Natural killer cell treated with Interleukin-12 subunit alpha and Interleukin-12 subunit beta and Interleukin-15 and Interleukin-18, amount 100 ng/mL, for 72 hours (primary cell): ENCODE data around the gene OTOL1. TPM values are rescaled to one million over a fixed set of nuclear protein-coding genes. Genes with fewer than 3 reads are reported as not detected.
"Not testable (repeated sequence)": the region's sequence is repeated elsewhere in the genome, so short reads cannot be mapped to it uniquely, and the experiment has no call there.

Experiments used
- ATAC-seq, 2 donors: fragments of 150-1000 bp; cut with Tn5 transposase in 1 of 2; sonication (Bioruptor Pico), chemical (Tn5 transposase) in 1 of 2; 2 replicates each; pipeline ENCODE4 v1.10.0; 2021
- DNase-seq: peaks from one replicate; pipeline ENCODE4 v3.0.0; 2022; ENCODE audit warnings: low spot score
- H3K27ac Mint-ChIP-seq, 2 donors: 1 replicate in 1 of 2; 2 replicates in 1 of 2; pipeline ENCODE4 v1.8.0; 2022; ENCODE audit warnings: mixed read lengths in 2 of 2, mild to moderate bottlenecking in 1 of 2, moderate library complexity in 1 of 2
- H3K27me3 Mint-ChIP-seq, 2 donors: 1 replicate in 1 of 2; 2 replicates in 1 of 2; pipeline ENCODE4 v1.8.0; 2022; ENCODE audit warnings: mixed read lengths in 2 of 2
- H3K36me3 Mint-ChIP-seq: one replicate; pipeline ENCODE4 v1.8.0; 2022; ENCODE audit warnings: mixed read lengths
- H3K4me1 Mint-ChIP-seq, 2 donors: 1 replicate in 1 of 2; 2 replicates in 1 of 2; pipeline ENCODE4 v1.8.0; 2022; ENCODE audit warnings: low read depth in 2 of 2, mixed read lengths in 2 of 2, mild to moderate bottlenecking in 1 of 2
- H3K4me3 Mint-ChIP-seq: one replicate; pipeline ENCODE4 v1.8.0; 2022; ENCODE audit warnings: mixed read lengths
- H3K9me3 Mint-ChIP-seq: 2 replicates; pipeline ENCODE4 v1.8.0; 2022; ENCODE audit warnings: mixed read lengths
- total RNA-seq, 2 donors: library from RNA; stranded (reverse); gene quantifications; one replicate each; pipeline ENCODE4 v1.2.3, GENCODE V29; 2022

Gene OTOL1
- not detected for total RNA-seq

DNA sequence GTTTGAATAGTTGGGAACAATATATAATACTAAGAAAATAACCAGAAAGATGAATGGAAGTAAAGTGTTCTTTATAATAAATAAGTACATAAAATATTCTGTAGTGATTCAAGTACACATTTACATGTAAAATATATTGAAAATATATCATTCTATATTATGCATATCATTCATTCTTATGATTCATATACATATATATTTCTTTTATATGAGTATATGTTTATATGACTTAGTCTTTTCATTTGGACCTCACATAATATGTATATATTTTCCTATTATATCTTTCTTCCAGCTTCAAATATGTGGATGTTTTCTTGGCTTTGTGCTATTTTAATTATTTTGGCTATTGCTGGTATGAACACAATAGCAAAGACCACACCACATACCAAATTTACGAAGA lies at the start of gene OTOL1:
OTOL1 (plus strand) TSS at position 301 of the 400 bp plus-strand sequence; CDS start at position 301, 0 bp downstream.
- no peak within 1 kb of the TSS for H3K4me3 Mint-ChIP-seq
- H3K9me3 Mint-ChIP-seq: no peaks in the 10 kb centered on the region
- no peaks in the 10 kb centered on the region for H3K36me3 Mint-ChIP-seq
- no peak for DNase-seq
- H3K27me3 Mint-ChIP-seq: peaks cover 3 to 12% of the 10 kb centered on the region in 2 donors
- H3K27ac Mint-ChIP-seq: no peak within 1 kb of the TSS
- ATAC-seq: no peak
- H3K4me1 Mint-ChIP-seq: no peaks in the 10 kb centered on the region

- Mint-ChIP-seq H3K27ac (no peak overlapping the region), H3K4me1 (no peaks in the 10 kb centered on the region), H3K4me3 (no peak overlapping the region), H3K27me3 (peaks cover 15 to 22% of the 10 kb centered on the region in 2 donors), H3K9me3 (no peaks in the 10 kb centered on the region), H3K36me3 (no peaks in the 10 kb centered on the region)
- DNase-seq (no peak), ATAC-seq (no peak)
These were observed 46.8 kb upstream of the OTOL1 start for GRCh38 chr3:161449785-161450184.

GRCh38 chr3:161452179-161452578 lies 44.4 kb upstream of the OTOL1 start:
- DNase-seq: no peak
- Mint-ChIP-seq H3K27ac (no peak overlapping the region), H3K27me3 (peaks cover 6 to 23% of the 10 kb centered on the region in 2 donors), H3K4me3 (no peak overlapping the region), H3K4me1 (no peaks in the 10 kb centered on the region), H3K36me3 (no peaks in the 10 kb centered on the region), H3K9me3 (no peaks in the 10 kb centered on the region)
- ATAC-seq: no peak

GRCh38 chr3:161454615-161455014 lies 42.0 kb upstream of the OTOL1 start:
- no peak overlapping the region for H3K27ac Mint-ChIP-seq
- ATAC-seq: no peak
- DNase-seq: no peak
- H3K27me3 Mint-ChIP-seq: peaks cover 12 to 23% of the 10 kb centered on the region in 2 donors
- H3K4me3 Mint-ChIP-seq: no peak overlapping the region
- no peaks in the 10 kb centered on the region for H3K4me1 Mint-ChIP-seq
- no peaks in the 10 kb centered on the region for H3K36me3 Mint-ChIP-seq
- H3K9me3 Mint-ChIP-seq: no peaks in the 10 kb centered on the region

DNA sequence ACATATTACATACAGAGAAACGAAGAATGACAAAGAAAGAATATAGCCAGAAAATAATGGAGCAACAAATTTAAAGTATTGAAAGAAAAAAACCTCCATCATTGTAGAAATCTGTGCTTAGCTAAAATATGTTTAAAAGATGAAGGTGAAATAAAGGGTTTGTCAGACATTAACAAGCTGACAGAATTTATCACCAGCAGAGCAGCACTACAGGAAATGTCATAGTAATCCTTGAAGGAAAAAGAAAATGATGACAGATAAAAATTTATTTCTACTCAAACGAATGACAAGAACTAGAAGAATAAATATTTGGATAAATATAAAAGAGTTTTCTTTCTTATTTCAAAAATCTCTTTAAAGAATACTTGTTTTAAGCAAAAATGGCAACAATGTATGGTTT lies 40.6 kb upstream of the OTOL1 start:
- Mint-ChIP-seq H3K36me3 (no peaks in the 10 kb centered on the region), H3K4me3 (no peak overlapping the region), H3K27ac (no peak overlapping the region), H3K9me3 (no peaks in the 10 kb centered on the region), H3K27me3 (peaks cover 12 to 23% of the 10 kb centered on the region in 2 donors), H3K4me1 (no peaks in the 10 kb centered on the region)
- DNase-seq (no peak), ATAC-seq (no peak)

DNA sequence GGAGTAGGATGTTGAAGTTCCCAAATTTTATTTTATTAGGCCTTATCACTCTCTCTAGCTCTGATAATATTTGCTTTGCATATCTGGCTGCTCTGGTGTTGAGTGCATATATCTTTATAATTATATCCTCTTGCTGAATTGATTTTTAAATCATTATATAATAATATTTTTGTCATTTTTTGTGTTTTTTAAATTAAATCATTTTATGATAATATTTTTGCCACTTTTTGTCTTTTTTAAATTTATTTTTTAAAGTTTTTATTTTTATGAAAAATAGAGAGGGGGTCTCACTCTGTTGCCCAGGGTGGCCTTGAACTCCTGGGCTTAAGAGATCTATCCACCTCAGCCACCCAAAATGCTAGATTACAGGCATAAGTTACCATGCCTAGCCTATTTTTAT lies 34.5 kb upstream of the OTOL1 start:
- Mint-ChIP-seq H3K36me3 (peaks cover 8% of the 10 kb centered on the region), H3K27me3 (peaks cover 0 to 6% of the 10 kb centered on the region in 2 donors), H3K9me3 (peaks cover 5% of the 10 kb centered on the region), H3K27ac (no peak overlapping the region), H3K4me1 (no peaks in the 10 kb centered on the region), H3K4me3 (no peak overlapping the region)
- DNase-seq (no peak), ATAC-seq (no peak)

- Mint-ChIP-seq H3K27me3 (peaks cover 12% of the 10 kb centered on the region in 2 donors), H3K4me3 (no peak overlapping the region), H3K9me3 (no peaks in the 10 kb centered on the region), H3K36me3 (no peaks in the 10 kb centered on the region), H3K27ac (no peak overlapping the region), H3K4me1 (no peaks in the 10 kb centered on the region)
- DNase-seq (no peak), ATAC-seq (no peak)
These were observed 25.4 kb upstream of the OTOL1 start for GRCh38 chr3:161471211-161471610.

DNA sequence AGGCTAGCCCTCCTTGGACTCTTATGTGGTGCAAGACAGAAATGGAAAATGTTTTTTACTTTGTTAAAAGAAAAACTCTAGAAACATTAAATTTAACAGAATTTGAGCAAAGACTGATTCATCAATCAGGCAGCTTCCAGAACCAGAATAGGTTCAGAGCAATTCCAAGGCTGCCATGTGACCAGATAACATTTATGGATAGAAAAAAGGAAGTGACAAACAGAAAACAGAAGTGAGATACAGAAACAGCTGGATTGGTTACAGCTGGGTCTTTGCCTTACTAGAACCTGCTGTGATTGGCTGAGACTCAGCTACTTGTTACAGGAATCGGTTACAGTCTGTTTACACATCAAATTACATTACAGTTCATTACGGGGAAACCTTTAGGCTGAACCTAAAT lies 22.5 kb upstream of the OTOL1 start:
- Mint-ChIP-seq H3K36me3 (no peaks in the 10 kb centered on the region), H3K9me3 (no peaks in the 10 kb centered on the region), H3K27ac (no peak overlapping the region), H3K27me3 (peaks cover 12% of the 10 kb centered on the region in 2 donors), H3K4me1 (no peaks in the 10 kb centered on the region), H3K4me3 (no peak overlapping the region)
- no peak for ATAC-seq
- no peak for DNase-seq

GRCh38 chr3:161474741-161475140 lies 21.9 kb upstream of the OTOL1 start:
- no peaks in the 10 kb centered on the region for H3K9me3 Mint-ChIP-seq
- ATAC-seq: no peak
- no peak overlapping the region for H3K27ac Mint-ChIP-seq
- H3K4me1 Mint-ChIP-seq: no peaks in the 10 kb centered on the region
- H3K4me3 Mint-ChIP-seq: no peak overlapping the region
- DNase-seq: no peak
- H3K36me3 Mint-ChIP-seq: no peaks in the 10 kb centered on the region
- H3K27me3 Mint-ChIP-seq: peaks cover 12 to 15% of the 10 kb centered on the region in 2 donors

GRCh38 chr3:161475206-161475605 lies 21.4 kb upstream of the OTOL1 start:
- no peaks in the 10 kb centered on the region for H3K4me1 Mint-ChIP-seq

DNA sequence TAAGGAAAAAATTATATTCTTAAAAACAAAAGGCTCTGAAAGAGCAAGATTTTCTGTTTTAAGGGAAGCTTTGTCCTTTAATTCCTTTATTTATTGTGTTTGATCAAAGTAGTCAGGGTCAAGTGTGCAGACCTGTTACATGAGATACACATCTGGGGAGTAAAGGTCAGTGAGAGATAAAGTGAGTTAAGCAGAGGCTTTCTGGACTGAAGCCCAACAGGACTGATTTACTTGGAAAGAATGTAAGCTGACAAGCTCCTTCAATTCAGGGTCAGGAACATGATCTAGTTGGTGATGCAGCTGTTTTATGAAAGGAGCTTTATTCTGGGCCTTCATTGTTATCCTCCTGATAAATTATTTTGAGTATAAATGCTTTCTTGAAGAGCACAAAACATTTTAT lies 20.7 kb upstream of the OTOL1 start:
- no peaks in the 10 kb centered on the region for H3K36me3 Mint-ChIP-seq
- no peak overlapping the region for H3K4me3 Mint-ChIP-seq
- no peaks in the 10 kb centered on the region for H3K9me3 Mint-ChIP-seq
- H3K27ac Mint-ChIP-seq: no peak overlapping the region
- ATAC-seq (no peak), DNase-seq (no peak)
- peaks cover 12 to 17% of the 10 kb centered on the region in 2 donors for H3K27me3 Mint-ChIP-seq
- H3K4me1 Mint-ChIP-seq: no peaks in the 10 kb centered on the region

More at GRCh38 chr3:161475206-161475605, 21.4 kb upstream of the OTOL1 start:
- Mint-ChIP-seq H3K27me3 (peaks cover 11 to 15% of the 10 kb centered on the region in 2 donors), H3K36me3 (no peaks in the 10 kb centered on the region), H3K9me3 (no peaks in the 10 kb centered on the region), H3K27ac (no peak overlapping the region), H3K4me3 (no peak overlapping the region)
- DNase-seq: no peak
- no peak for ATAC-seq

- Mint-ChIP-seq H3K27me3 (peaks cover 20 to 24% of the 10 kb centered on the region in 2 donors), H3K4me3 (no peak overlapping the region), H3K4me1 (no peaks in the 10 kb centered on the region), H3K27ac (no peak overlapping the region), H3K9me3 (no peaks in the 10 kb centered on the region), H3K36me3 (no peaks in the 10 kb centered on the region)
- no peak for DNase-seq
- no peak for ATAC-seq
These were observed 12.4 kb upstream of the OTOL1 start for GRCh38 chr3:161484226-161484625.

DNA sequence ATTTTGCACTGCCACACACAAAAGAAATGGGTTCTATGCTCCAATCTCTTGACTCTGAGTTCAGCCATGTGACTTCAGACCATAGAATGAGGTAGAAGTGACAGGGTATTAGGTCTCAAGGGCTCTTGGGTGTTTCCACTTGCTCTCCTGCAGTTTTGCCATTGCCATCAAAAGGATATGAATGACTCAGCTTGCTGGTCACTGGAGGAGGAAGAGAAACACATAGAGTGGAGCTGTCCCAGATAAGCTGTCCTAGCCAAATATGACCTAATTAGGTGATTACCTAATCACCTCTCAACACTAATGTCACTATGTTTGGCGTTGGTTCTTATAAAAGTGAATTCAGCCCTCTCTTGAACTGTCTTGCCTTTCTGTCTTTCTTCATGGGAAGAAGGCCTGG lies 8.3 kb upstream of the OTOL1 start:
- DNase-seq, H3K27me3 Mint-ChIP-seq, H3K4me1 Mint-ChIP-seq, H3K4me3 Mint-ChIP-seq, H3K36me3 Mint-ChIP-seq, H3K27ac Mint-ChIP-seq, ATAC-seq, H3K9me3 Mint-ChIP-seq: not testable (repeated sequence)

DNA sequence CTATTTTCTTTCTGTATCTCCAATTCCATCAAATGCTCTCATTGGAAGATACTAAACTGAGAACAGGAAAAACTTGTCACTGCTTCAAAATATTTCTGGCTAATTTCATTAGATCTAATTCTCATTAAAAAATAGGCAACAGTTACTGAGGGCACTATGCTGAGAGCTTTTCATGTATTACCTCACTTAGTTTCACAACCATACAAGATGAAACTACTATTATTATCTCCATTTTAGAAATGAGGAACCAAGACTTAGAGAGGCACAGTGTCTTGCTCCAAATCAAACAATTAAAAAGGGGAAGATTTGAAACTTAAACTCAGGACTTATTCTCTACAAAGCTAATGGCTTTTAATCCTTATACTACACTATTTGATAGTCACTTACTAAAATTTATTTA lies 7.2 kb upstream of the OTOL1 start:
- ATAC-seq (no peak), DNase-seq (no peak)
- H3K36me3 Mint-ChIP-seq: no peaks in the 10 kb centered on the region
- peaks cover 7 to 10% of the 10 kb centered on the region in 2 donors for H3K27me3 Mint-ChIP-seq
- H3K4me1 Mint-ChIP-seq: no peaks in the 10 kb centered on the region
- no peak overlapping the region for H3K4me3 Mint-ChIP-seq
- H3K9me3 Mint-ChIP-seq: no peaks in the 10 kb centered on the region
- no peak overlapping the region for H3K27ac Mint-ChIP-seq

DNA sequence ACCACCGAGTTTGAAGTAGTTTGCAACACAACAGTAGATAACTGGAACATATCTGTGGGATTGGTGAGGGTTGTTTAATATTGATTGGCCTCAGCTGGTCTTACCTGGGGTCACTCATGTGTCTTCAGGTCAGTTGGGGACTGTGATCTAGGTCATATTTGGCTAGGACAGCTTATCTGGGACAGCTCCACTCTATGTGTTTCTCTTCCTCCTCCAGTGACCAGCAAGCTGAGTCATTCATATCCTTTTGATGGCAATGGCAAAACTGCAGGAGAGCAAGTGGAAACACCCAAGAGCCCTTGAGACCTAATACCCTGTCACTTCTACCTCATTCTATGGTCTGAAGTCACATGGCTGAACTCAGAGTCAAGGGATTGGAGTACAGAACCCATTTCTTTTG lies 5.8 kb upstream of the OTOL1 start:
- H3K27ac Mint-ChIP-seq, H3K36me3 Mint-ChIP-seq, H3K4me1 Mint-ChIP-seq, H3K9me3 Mint-ChIP-seq, DNase-seq, H3K4me3 Mint-ChIP-seq, ATAC-seq: not testable (repeated sequence)
- H3K27me3 Mint-ChIP-seq: peaks cover 7 to 15% of the 10 kb centered on the region in 2 donors
